Mesothelial cell of epicardium (in vitro differentiated cells): Measurements from ENCODE around the gene ERCC6. TPM values are rescaled to one million over a fixed set of nuclear protein-coding genes. Genes with fewer than 3 reads are reported as not detected.

Source experiments
- DNase-seq, 2 experiments: peaks; one replicate each; pipeline ENCODE4 v3.0.0; 2021; ENCODE audit warnings: low spot score in 2 of 2; ENCODE audit not compliant: unreplicated experiment in 2 of 2
- H3K27ac Mint-ChIP-seq: 2 replicates; pipeline ENCODE4 v1.8.0; 2021; ENCODE audit warnings: mixed read lengths
- H3K27me3 Mint-ChIP-seq: 2 replicates; pipeline ENCODE4 v1.8.0; 2021; ENCODE audit warnings: low read depth, mixed read lengths
- H3K36me3 Mint-ChIP-seq: 2 replicates; pipeline ENCODE4 v1.8.0; 2021; ENCODE audit warnings: mixed read lengths
- H3K4me1 Mint-ChIP-seq: 2 replicates; pipeline ENCODE4 v1.8.0; 2021; ENCODE audit warnings: mixed read lengths
- H3K4me3 Mint-ChIP-seq: 2 replicates; pipeline ENCODE4 v1.8.0; 2021; ENCODE audit warnings: mild to moderate bottlenecking, moderate library complexity, mixed read lengths
- H3K9me3 Mint-ChIP-seq: 2 replicates; pipeline ENCODE4 v1.8.0; 2021; ENCODE audit warnings: mixed read lengths
- CTCF ChIP-seq: fragments of 200-600 bp; sonication (generic); IDR thresholded peaks from one replicate; pipeline ENCODE4 v1.5.0; 2021; ENCODE audit warnings: antibody characterized with exemption; ENCODE audit not compliant: unreplicated experiment
- total RNA-seq: library from RNA; stranded (reverse); gene quantifications from 3 replicates; pipeline ENCODE4 v1.2.1, GENCODE V29; 2021

ERCC6 gene
- total RNA-seq, 1 donor from 2014 or later, result 35.4 TPM

- peaks cover 4% of the 10 kb centered on the region for H3K4me1 Mint-ChIP-seq
- no peaks in the 10 kb centered on the region for H3K9me3 Mint-ChIP-seq
- no peak overlapping the region for H3K27ac Mint-ChIP-seq
- DNase-seq, result no peak
- no peak for TF ChIP-seq CTCF
- H3K27me3 Mint-ChIP-seq, result no peaks in the 10 kb centered on the region
- H3K4me3 Mint-ChIP-seq, result no peak overlapping the region
- H3K36me3 Mint-ChIP-seq, result peaks cover 7% of the 10 kb centered on the region
Observed at GRCh38 chr10:49497358-49497757, 41.6 kb downstream of the ERCC6 start.

- no peaks in the 10 kb centered on the region for H3K36me3 Mint-ChIP-seq
- H3K4me1 Mint-ChIP-seq, result peaks cover 16% of the 10 kb centered on the region
- no peaks in the 10 kb centered on the region for H3K9me3 Mint-ChIP-seq
- no peak for TF ChIP-seq CTCF
- no peak overlapping the region for H3K4me3 Mint-ChIP-seq
- no peak for DNase-seq
- no peaks in the 10 kb centered on the region for H3K27me3 Mint-ChIP-seq
- H3K27ac Mint-ChIP-seq, result no peak overlapping the region
Observed at GRCh38 chr10:49488056-49488717, 50.7 kb downstream of the ERCC6 start.

GRCh38 chr10:49486738-49487137 is 52.2 kb downstream of the ERCC6 start:
- Mint-ChIP-seq H3K4me3 (no peak overlapping the region), H3K4me1 (peaks cover 16% of the 10 kb centered on the region), H3K27me3 (no peaks in the 10 kb centered on the region), H3K36me3 (peaks cover 8% of the 10 kb centered on the region), H3K27ac (no peak overlapping the region), H3K9me3 (no peaks in the 10 kb centered on the region)
- no peak for TF ChIP-seq CTCF
- no peak for DNase-seq

GRCh38 chr10:49486009-49486408 is 52.9 kb downstream of the ERCC6 start:
- peaks cover 16% of the 10 kb centered on the region for H3K4me1 Mint-ChIP-seq
- no peak for TF ChIP-seq CTCF
- H3K27me3 Mint-ChIP-seq, result no peaks in the 10 kb centered on the region
- no peak overlapping the region for H3K4me3 Mint-ChIP-seq
- peak overlapping the region; percentile 24 for H3K27ac Mint-ChIP-seq
- DNase-seq, result no peak
- peaks cover under 1% of the 10 kb centered on the region for H3K9me3 Mint-ChIP-seq
- peaks cover 13% of the 10 kb centered on the region for H3K36me3 Mint-ChIP-seq

GRCh38 chr10:49484486-49485235 is 54.3 kb downstream of the ERCC6 start:
- DNase-seq, result no peak
- H3K4me3 Mint-ChIP-seq, result no peak overlapping the region
- H3K27ac Mint-ChIP-seq, result no peak overlapping the region

More at GRCh38 chr10:49484486-49485235, 54.3 kb downstream of the ERCC6 start:
- peaks cover 23% of the 10 kb centered on the region for H3K36me3 Mint-ChIP-seq
- H3K27me3 Mint-ChIP-seq, result no peaks in the 10 kb centered on the region
- H3K4me1 Mint-ChIP-seq, result peaks cover 16% of the 10 kb centered on the region
- TF ChIP-seq CTCF, result no peak
- H3K9me3 Mint-ChIP-seq, result peaks cover 9% of the 10 kb centered on the region
